ENCODE results near the gene MARCHF10.

The MARCHF10 gene

DNA sequence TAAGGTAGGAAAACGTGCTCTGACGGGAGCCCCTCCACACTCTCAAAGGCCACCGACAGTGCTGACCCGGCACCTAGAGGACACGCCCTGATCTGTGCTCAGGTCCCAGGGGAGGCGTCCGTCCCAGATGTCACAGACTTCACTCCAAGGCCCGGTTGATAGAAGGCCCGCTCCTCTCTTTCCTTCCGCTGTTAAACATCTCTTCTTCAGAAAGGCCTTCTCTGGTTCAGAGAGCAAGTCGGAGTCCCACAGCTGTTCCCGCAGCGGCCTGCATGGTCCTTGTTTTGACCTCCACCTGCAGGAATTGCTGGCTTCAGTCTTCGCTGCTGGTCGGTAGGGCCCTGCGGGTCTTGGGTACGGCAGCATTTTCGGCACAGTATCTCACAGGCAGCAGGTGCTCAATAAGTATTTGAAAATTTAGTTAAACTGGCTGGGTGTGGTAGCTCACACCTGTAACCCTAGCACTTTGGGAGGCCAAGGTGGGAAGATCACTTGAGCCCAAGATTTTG, 92.2 kb downstream of the MARCHF10 start:
- TF ChIP-seq, protein P1, sequence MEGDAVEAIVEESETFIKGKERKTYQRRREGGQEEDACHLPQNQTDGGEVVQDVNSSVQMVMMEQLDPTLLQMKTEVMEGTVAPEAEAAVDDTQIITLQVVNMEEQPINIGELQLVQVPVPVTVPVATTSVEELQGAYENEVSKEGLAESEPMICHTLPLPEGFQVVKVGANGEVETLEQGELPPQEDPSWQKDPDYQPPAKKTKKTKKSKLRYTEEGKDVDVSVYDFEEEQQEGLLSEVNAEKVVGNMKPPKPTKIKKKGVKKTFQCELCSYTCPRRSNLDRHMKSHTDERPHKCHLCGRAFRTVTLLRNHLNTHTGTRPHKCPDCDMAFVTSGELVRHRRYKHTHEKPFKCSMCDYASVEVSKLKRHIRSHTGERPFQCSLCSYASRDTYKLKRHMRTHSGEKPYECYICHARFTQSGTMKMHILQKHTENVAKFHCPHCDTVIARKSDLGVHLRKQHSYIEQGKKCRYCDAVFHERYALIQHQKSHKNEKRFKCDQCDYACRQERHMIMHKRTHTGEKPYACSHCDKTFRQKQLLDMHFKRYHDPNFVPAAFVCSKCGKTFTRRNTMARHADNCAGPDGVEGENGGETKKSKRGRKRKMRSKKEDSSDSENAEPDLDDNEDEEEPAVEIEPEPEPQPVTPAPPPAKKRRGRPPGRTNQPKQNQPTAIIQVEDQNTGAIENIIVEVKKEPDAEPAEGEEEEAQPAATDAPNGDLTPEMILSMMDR (IDR thresholded peaks at IDR 0.05): no peak
- Histone ChIP-seq H3K79me2 (no peaks in the 10 kb centered on the region), H3K36me3 (ENCODE audit: control insufficient read depth, insufficient read depth, low read length) (no peaks in the 10 kb centered on the region), H3K27me3 (ENCODE audit: control insufficient read depth, insufficient read depth, low read length) (no peaks in the 10 kb centered on the region), H2AFZ (peak overlapping the region; percentile 19), H3K4me3 (ENCODE audit: low read depth, low read length) (no peak overlapping the region), H3K27ac (peak overlapping the region; percentile 22), H3K4me2 (ENCODE audit: low read length) (no peak overlapping the region), H3K9me3 (ENCODE audit: control insufficient read depth, low read length) (no peaks in the 10 kb centered on the region), H3K4me1 (peaks cover 33% of the 10 kb centered on the region), H3K9ac (no peak overlapping the region)

DNA sequence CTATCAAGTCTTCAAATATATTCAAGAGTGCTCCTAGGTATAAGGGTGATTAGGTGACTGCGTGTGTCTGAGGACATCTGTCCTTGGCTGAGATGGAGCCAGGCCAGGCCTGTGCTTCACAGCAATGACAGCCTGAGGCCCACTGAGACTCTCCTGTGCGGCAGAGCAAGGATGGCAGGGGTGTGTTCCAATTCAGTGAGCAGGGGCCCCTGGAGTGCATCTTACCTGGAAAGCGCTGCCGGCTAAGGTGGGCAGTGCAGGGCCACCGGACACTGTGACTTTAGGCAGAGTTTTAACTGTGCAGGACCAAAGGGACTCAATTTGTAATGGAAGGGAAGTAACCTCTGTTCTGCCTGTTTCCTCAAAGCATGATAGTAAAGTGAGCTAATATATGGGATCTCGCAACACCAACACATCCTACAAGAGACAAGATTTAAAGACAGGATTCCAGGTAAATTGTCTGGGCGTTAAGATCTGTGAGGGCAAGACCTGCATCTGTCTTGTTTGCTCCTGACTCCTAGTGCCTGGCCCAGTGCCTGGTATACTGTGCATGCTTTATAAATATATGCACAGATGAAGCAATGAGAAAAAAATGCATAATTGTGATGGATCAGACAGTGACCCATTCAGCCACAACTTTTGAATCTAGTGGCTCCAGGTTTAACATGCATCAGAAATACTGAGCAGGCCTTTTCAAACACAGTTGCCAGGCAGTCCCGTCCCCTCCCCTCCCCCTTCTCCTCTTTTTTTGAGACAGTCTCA, 93.9 kb downstream of the MARCHF10 start:
- H3K9ac ChIP-seq: no peak overlapping the region
- no peak overlapping the region for H3K27ac ChIP-seq
- TF ChIP-seq, protein P1 (IDR thresholded peaks at IDR 0.05): no peak
- H3K4me2 ChIP-seq (ENCODE audit: low read length): no peak overlapping the region
- no peaks in the 10 kb centered on the region for H3K27me3 ChIP-seq (ENCODE audit: control insufficient read depth, insufficient read depth, low read length)
- H3K4me1 ChIP-seq: peaks cover 42% of the 10 kb centered on the region
- no peaks in the 10 kb centered on the region for H3K79me2 ChIP-seq
- no peak overlapping the region for H3K4me3 ChIP-seq (ENCODE audit: low read depth, low read length)
- H3K9me3 ChIP-seq (ENCODE audit: control insufficient read depth, low read length): no peaks in the 10 kb centered on the region
- H3K36me3 ChIP-seq (ENCODE audit: control insufficient read depth, insufficient read depth, low read length): no peaks in the 10 kb centered on the region
- no peak overlapping the region for H2AFZ ChIP-seq

DNA sequence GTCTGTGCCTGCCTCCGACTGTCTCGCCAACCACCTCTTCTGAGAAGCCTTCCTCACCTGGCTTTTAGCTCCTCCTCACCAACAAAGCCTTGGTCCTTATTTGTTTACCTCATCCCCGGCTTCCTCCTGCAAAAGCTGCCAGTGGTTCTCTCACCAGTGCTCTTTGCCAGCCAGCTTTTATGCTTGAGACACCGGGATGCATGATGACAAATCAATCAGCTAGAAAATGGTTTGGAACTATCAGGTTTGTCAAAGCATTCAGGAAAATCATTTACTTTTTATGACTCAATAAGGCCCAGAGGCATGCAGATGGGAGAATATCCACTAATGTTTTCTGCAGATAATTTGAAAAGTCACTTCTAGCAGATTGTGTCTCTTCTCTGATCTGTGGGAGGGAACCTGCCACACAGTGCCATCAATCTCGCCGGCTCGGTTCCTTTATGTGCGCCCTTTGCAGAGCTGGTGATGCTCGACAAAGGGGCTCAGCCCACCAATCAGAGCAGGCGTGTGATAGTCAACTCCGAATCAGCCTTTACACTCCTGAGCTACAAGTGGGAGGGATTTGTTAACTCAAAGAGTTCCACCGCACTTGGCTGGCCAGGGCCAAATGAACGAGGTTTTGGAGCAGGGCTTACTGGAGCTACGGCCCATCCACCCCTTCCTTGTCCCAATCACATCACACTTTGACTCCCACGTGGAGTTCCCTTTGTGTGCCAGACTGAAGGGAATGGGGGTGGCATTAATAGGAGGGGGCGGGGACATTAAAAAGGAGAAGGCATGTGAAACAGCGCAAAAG, 94.8 kb downstream of the MARCHF10 start:
- H3K79me2 ChIP-seq: no peaks in the 10 kb centered on the region
- no peak overlapping the region for H3K4me3 ChIP-seq (ENCODE audit: low read depth, low read length)
- H2AFZ ChIP-seq: peak overlapping the region; percentile 29
- no peak overlapping the region for H3K27ac ChIP-seq
- no peaks in the 10 kb centered on the region for H3K36me3 ChIP-seq (ENCODE audit: control insufficient read depth, insufficient read depth, low read length)
- TF ChIP-seq, protein P1 (IDR thresholded peaks at IDR 0.05): no peak
- H3K4me2 ChIP-seq (ENCODE audit: low read length): no peak overlapping the region
- H3K27me3 ChIP-seq (ENCODE audit: control insufficient read depth, insufficient read depth, low read length): no peaks in the 10 kb centered on the region
- no peak overlapping the region for H3K9ac ChIP-seq
- H3K4me1 ChIP-seq: peaks cover 38% of the 10 kb centered on the region
- H3K9me3 ChIP-seq (ENCODE audit: control insufficient read depth, low read length): no peaks in the 10 kb centered on the region

DNA sequence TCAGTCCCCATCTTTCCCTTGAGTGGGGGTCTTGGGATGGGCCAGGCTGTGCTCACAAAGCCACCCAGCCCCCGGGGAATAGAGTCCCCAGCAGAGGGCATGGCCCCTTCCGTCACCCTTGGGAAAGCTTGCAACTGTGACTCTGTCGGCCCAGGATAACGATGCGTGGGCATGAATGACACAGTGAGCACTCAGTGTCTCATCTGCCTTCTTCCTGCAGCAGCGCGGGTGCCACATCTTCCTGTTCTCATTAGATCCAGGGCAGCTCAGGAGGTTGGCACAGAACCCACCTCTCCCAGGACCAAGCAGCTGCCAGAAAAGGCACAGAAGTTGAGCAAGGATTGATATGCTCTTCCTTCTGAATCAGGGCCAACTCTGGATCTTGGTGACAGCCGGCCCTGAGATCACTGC, 95.9 kb downstream of the MARCHF10 start:
- H3K36me3 ChIP-seq (ENCODE audit: control insufficient read depth, insufficient read depth, low read length): no peaks in the 10 kb centered on the region
- H3K27ac ChIP-seq: no peak overlapping the region
- H2AFZ ChIP-seq: peak overlapping the region; percentile 67
- H3K79me2 ChIP-seq: no peaks in the 10 kb centered on the region
- no peaks in the 10 kb centered on the region for H3K27me3 ChIP-seq (ENCODE audit: control insufficient read depth, insufficient read depth, low read length)
- H3K9me3 ChIP-seq (ENCODE audit: control insufficient read depth, low read length): no peaks in the 10 kb centered on the region
- no peak overlapping the region for H3K9ac ChIP-seq
- peaks cover 27% of the 10 kb centered on the region for H3K4me1 ChIP-seq
- no peak overlapping the region for H3K4me2 ChIP-seq (ENCODE audit: low read length)
- no peak overlapping the region for H3K4me3 ChIP-seq (ENCODE audit: low read depth, low read length)
- TF ChIP-seq, protein P1 (IDR thresholded peaks at IDR 0.05): no peak
